WTC11 (cell line): ENCODE measurements around the gene SYNRG. TPM values are rescaled to one million over a fixed set of nuclear protein-coding genes. Genes with fewer than 3 reads are reported as not detected.

ENCODE experiments used
- ATAC-seq: fragments of 200-7000 bp; cut with Tn5 transposase; 2 replicates; pipeline ENCODE4 v1.10.0; 2021; ENCODE audit warnings: mild to moderate bottlenecking, moderate library complexity
- CTCF ChIA-PET: fragments of 300-600 bp; sonication (Branson Sonifier 250); formaldehyde crosslinking; loops from one replicate; lab custom pipeline; 2021; ENCODE audit warnings: antibody characterized with exemption; lab: Charles Lee
- POLR2A ChIA-PET: fragments of 350-600 bp; sonication (Branson Sonifier 250); formaldehyde crosslinking; loops from one replicate; lab custom pipeline; 2021; ENCODE audit warnings: antibody characterized with exemption; lab: Charles Lee
- DNase-seq: peaks from one replicate; pipeline ENCODE4 v3.0.0; 2021; ENCODE audit warnings: low spot score
- H3K27ac Mint-ChIP-seq: 2 replicates; pipeline ENCODE4 v1.8.0; 2021; ENCODE audit warnings: mixed read lengths
- H3K27me3 Mint-ChIP-seq: 2 replicates; pipeline ENCODE4 v1.8.0; 2021; ENCODE audit warnings: low read depth, mild to moderate bottlenecking, moderate library complexity, mixed read lengths
- H3K36me3 Mint-ChIP-seq: 2 replicates; pipeline ENCODE4 v1.8.0; 2021; ENCODE audit warnings: mixed read lengths
- H3K4me1 Mint-ChIP-seq: 2 replicates; pipeline ENCODE4 v1.8.0; 2022; ENCODE audit warnings: mixed read lengths
- H3K4me3 Mint-ChIP-seq: 2 replicates; pipeline ENCODE4 v1.8.0; 2021; ENCODE audit warnings: mild to moderate bottlenecking, moderate library complexity, mixed read lengths
- H3K9me3 Mint-ChIP-seq: 2 replicates; pipeline ENCODE4 v1.8.0; 2021; ENCODE audit warnings: mixed read lengths
- AR ChIP-seq: fragments of 250-450 bp; sonication (Bioruptor Pico); IDR thresholded peaks from 2 replicates; pipeline ENCODE4 v1.9.0; 2021; ENCODE audit warnings: mild to moderate bottlenecking
- ATF6 ChIP-seq: sonication (generic); formaldehyde crosslinking; IDR thresholded peaks from 2 replicates; pipeline ENCODE4 v1.8.1; 2023; ENCODE audit warnings: mild to moderate bottlenecking, missing genetic modification reagents
- CREM ChIP-seq: sonication (generic); formaldehyde crosslinking; IDR thresholded peaks from 2 replicates; pipeline ENCODE4 v1.8.1; 2022; ENCODE audit warnings: mild to moderate bottlenecking, missing genetic modification reagents, moderate library complexity
- EMX1 ChIP-seq: fragments of 250-450 bp; sonication (Bioruptor Pico); IDR thresholded peaks from 2 replicates; pipeline ENCODE4 v1.8.0; 2021; ENCODE audit warnings: mild to moderate bottlenecking
- ESRRA ChIP-seq: sonication (generic); formaldehyde crosslinking; IDR thresholded peaks from 2 replicates; pipeline ENCODE4 v1.8.1; 2022; ENCODE audit warnings: mild to moderate bottlenecking, missing genetic modification reagents, borderline replicate concordance
- FOXK1 ChIP-seq: sonication (generic); formaldehyde crosslinking; IDR thresholded peaks from 2 replicates; pipeline ENCODE4 v1.8.0; 2022; ENCODE audit warnings: mild to moderate bottlenecking, moderate library complexity, missing genetic modification reagents
- FOXP1 ChIP-seq: sonication (generic); formaldehyde crosslinking; IDR thresholded peaks from 2 replicates; pipeline ENCODE4 v1.8.0; 2022; ENCODE audit warnings: missing genetic modification reagents, mild to moderate bottlenecking, moderate library complexity, borderline replicate concordance
- JAZF1 ChIP-seq: fragments of 250-450 bp; sonication (Bioruptor Pico); IDR thresholded peaks from 2 replicates; pipeline ENCODE4 v1.9.0; 2021; ENCODE audit warnings: moderate library complexity, mild to moderate bottlenecking, inconsistent platforms
- KAT7 ChIP-seq: sonication (generic); formaldehyde crosslinking; IDR thresholded peaks from 2 replicates; pipeline ENCODE4 v1.8.1; 2023; ENCODE audit warnings: missing genetic modification reagents, mild to moderate bottlenecking, borderline replicate concordance
- MYBL2 ChIP-seq: sonication (generic); formaldehyde crosslinking; IDR thresholded peaks from 2 replicates; pipeline ENCODE4 v1.8.1; 2023; ENCODE audit warnings: mild to moderate bottlenecking, moderate library complexity, missing genetic modification reagents
- PREB ChIP-seq: sonication (generic); formaldehyde crosslinking; IDR thresholded peaks from 2 replicates; pipeline ENCODE4 v1.8.1; 2022; ENCODE audit warnings: mild to moderate bottlenecking, missing genetic modification reagents, moderate library complexity, borderline replicate concordance
- SOX15 ChIP-seq: fragments of 250-450 bp; sonication (Bioruptor Pico); IDR thresholded peaks from 2 replicates; pipeline ENCODE4 v1.9.0; 2021; ENCODE audit warnings: mild to moderate bottlenecking
- SP1 ChIP-seq: sonication (generic); formaldehyde crosslinking; conservative IDR thresholded peaks from 2 replicates; pipeline ENCODE4 v1.8.1; 2022; ENCODE audit warnings: missing genetic modification reagents
- ZNF232 ChIP-seq: sonication (generic); formaldehyde crosslinking; IDR thresholded peaks from 2 replicates; pipeline ENCODE4 v1.8.0; 2022; ENCODE audit warnings: mild to moderate bottlenecking, missing genetic modification reagents
- ZNF512 ChIP-seq: sonication (generic); formaldehyde crosslinking; IDR thresholded peaks from 2 replicates; pipeline ENCODE4 v1.8.1; 2022; ENCODE audit warnings: missing genetic modification reagents, borderline replicate concordance
- total RNA-seq: library from RNA; stranded (reverse); gene quantifications from 3 replicates; pipeline ENCODE4 v1.2.3, GENCODE V29; 2021
- TF ChIP-seq, protein P1 (sequence below): sonication (generic); formaldehyde crosslinking; IDR thresholded peaks from 2 replicates; pipeline ENCODE4 v1.8.1; 2023; ENCODE audit warnings: mild to moderate bottlenecking, moderate library complexity, missing genetic modification reagents
- TF ChIP-seq, protein P2 (sequence below): sonication (generic); formaldehyde crosslinking; IDR thresholded peaks from 2 replicates; pipeline ENCODE4 v1.8.0; 2022; ENCODE audit warnings: missing genetic modification reagents

Gene SYNRG
- total RNA-seq, 1 experiment from 2014 or later: 31.3 TPM

GRCh38 chr17:37562016-37562745 is 47.0 kb downstream of the SYNRG start:
- DNase-seq (no peak), ATAC-seq (0 out of 2 replicates have a peak, but pooled peaks have one; percentile 32)
- peaks cover 3% of the 10 kb centered on the region; the same call in 1 of the 2 replicates for H3K27me3 Mint-ChIP-seq
- peaks cover 14% of the 10 kb centered on the region for H3K4me1 Mint-ChIP-seq
- H3K36me3 Mint-ChIP-seq: peaks cover 44% of the 10 kb centered on the region
- H3K9me3 Mint-ChIP-seq: peaks cover 12% of the 10 kb centered on the region
- TF ChIP-seq JAZF1 (CRISPR knock-in tag): no peak
- no peak for TF ChIP-seq PREB (CRISPR knock-in tag)
- no peak for TF ChIP-seq ATF6 (CRISPR knock-in tag)
- TF ChIP-seq AR: no peak
- TF ChIP-seq, protein P1, sequence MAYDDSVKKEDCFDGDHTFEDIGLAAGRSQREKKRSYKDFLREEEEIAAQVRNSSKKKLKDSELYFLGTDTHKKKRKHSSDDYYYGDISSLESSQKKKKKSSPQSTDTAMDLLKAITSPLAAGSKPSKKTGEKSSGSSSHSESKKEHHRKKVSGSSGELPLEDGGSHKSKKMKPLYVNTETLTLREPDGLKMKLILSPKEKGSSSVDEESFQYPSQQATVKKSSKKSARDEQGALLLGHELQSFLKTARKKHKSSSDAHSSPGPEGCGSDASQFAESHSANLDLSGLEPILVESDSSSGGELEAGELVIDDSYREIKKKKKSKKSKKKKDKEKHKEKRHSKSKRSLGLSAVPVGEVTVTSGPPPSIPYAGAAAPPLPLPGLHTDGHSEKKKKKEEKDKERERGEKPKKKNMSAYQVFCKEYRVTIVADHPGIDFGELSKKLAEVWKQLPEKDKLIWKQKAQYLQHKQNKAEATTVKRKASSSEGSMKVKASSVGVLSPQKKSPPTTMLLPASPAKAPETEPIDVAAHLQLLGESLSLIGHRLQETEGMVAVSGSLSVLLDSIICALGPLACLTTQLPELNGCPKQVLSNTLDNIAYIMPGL (CRISPR knock-in tag): no peak
- TF ChIP-seq SP1 (CRISPR knock-in tag): no peak
- no peak for TF ChIP-seq SOX15
- no peak for TF ChIP-seq CREM (CRISPR knock-in tag)
- TF ChIP-seq FOXK1 (CRISPR knock-in tag): no peak
- TF ChIP-seq KAT7 (CRISPR knock-in tag): no peak
- no peak for TF ChIP-seq ZNF512 (CRISPR knock-in tag)
- no peak for TF ChIP-seq FOXP1 (CRISPR knock-in tag)
- TF ChIP-seq EMX1 (CRISPR knock-in tag): no peak
- TF ChIP-seq ESRRA (CRISPR knock-in tag): no peak
- ChIA-PET CTCF (interaction anchor here (1.0 to 2.0 kb wide), 3 partner anchors 8 to 48 kb away, joined by 4 to 6 read pairs (median 5); partner anchors contain the start of gene SYNRG), POLR2A (interaction anchor here (0.7 kb wide), 1 partner anchor 254 kb away, joined by 3 read pairs; no protein-coding TSS in a partner anchor)
- H3K27ac Mint-ChIP-seq: no peak overlapping the region; the same call in 1 of the 2 replicates
- no peak overlapping the region for H3K4me3 Mint-ChIP-seq

- ChIA-PET POLR2A (no interaction called here), CTCF (interaction anchor here (2.4 kb wide), 2 partner anchors 12 to 30 kb away, joined by 7 to 9 read pairs; no protein-coding TSS in a partner anchor)
- ATAC-seq: no peak
- TF ChIP-seq MYBL2 (CRISPR knock-in tag) (no peak), ATF6 (CRISPR knock-in tag) (no peak), ZNF232 (no peak), SP1 (CRISPR knock-in tag) (no peak)
- TF ChIP-seq, protein P2, sequence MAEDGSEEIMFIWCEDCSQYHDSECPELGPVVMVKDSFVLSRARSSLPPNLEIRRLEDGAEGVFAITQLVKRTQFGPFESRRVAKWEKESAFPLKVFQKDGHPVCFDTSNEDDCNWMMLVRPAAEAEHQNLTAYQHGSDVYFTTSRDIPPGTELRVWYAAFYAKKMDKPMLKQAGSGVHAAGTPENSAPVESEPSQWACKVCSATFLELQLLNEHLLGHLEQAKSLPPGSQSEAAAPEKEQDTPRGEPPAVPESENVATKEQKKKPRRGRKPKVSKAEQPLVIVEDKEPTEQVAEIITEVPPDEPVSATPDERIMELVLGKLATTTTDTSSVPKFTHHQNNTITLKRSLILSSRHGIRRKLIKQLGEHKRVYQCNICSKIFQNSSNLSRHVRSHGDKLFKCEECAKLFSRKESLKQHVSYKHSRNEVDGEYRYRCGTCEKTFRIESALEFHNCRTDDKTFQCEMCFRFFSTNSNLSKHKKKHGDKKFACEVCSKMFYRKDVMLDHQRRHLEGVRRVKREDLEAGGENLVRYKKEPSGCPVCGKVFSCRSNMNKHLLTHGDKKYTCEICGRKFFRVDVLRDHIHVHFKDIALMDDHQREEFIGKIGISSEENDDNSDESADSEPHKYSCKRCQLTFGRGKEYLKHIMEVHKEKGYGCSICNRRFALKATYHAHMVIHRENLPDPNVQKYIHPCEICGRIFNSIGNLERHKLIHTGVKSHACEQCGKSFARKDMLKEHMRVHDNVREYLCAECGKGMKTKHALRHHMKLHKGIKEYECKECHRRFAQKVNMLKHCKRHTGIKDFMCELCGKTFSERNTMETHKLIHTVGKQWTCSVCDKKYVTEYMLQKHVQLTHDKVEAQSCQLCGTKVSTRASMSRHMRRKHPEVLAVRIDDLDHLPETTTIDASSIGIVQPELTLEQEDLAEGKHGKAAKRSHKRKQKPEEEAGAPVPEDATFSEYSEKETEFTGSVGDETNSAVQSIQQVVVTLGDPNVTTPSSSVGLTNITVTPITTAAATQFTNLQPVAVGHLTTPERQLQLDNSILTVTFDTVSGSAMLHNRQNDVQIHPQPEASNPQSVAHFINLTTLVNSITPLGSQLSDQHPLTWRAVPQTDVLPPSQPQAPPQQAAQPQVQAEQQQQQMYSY (CRISPR knock-in tag): no peak
Measured at GRCh38 chr17:37558299-37558698, 50.9 kb downstream of the SYNRG start.

More at GRCh38 chr17:37558299-37558698, 50.9 kb downstream of the SYNRG start:
- DNase-seq: no peak
- Mint-ChIP-seq H3K9me3 (no peaks in the 10 kb centered on the region), H3K27me3 (no peaks in the 10 kb centered on the region), H3K36me3 (peaks cover 24% of the 10 kb centered on the region), H3K27ac (no peak overlapping the region), H3K4me3 (no peak overlapping the region), H3K4me1 (peaks cover 14% of the 10 kb centered on the region)
